Left cardiac atrium (tissue), 4 donors: ENCODE measurements around the gene CEACAM5. TPM values are rescaled to one million over a fixed set of nuclear protein-coding genes. Genes with fewer than 3 reads are reported as not detected.

ENCODE experiments used
- ATAC-seq, 2 donors: fragments of 200-7000 bp; cut with Tn5 transposase; one replicate each; pipeline ENCODE4 v1.9.1; 2020; ENCODE audit warnings: mild to moderate bottlenecking in 2 of 2, moderate library complexity in 2 of 2
- DNase-seq: peaks from one replicate; pipeline ENCODE4 v3.0.0-alpha.2; 2020
- intact Hi-C, 2 donors: fragments of 100-400 bp; cut with DNase I; formaldehyde crosslinking; loops; one replicate each; pipeline versions ENCODE4 v1.14.1 to v1.15.1; 2022 to 2023
- long read RNA-seq: library from polyadenylated mRNA; unstranded; transcript quantifications from one replicate; pipeline ENCODE4 v2.0.0, GENCODE V29; 2021
- total RNA-seq, 2 donors: library from RNA; stranded (reverse); fragmentation: NEBNext Ultra II Directional; extraction: Animal tissue kit (Norgen Biotek cat#: 25700); gene quantifications; one replicate each; pipeline ENCODE4 v1.2.1, GENCODE V29; 2021
- donor health status: DM: no; HTN: yes; CAD: no.
- donor health status: DM: no; HTN: yes; CAD: no; lungs with severe emphysema.
- donor health status: DM: yes; HTN: yes; CAD: no.
- donor health status: Dilated cardiomyopathy.

CEACAM5 gene
- not detected for total RNA-seq
- long read RNA-seq = 0 reads

DNA sequence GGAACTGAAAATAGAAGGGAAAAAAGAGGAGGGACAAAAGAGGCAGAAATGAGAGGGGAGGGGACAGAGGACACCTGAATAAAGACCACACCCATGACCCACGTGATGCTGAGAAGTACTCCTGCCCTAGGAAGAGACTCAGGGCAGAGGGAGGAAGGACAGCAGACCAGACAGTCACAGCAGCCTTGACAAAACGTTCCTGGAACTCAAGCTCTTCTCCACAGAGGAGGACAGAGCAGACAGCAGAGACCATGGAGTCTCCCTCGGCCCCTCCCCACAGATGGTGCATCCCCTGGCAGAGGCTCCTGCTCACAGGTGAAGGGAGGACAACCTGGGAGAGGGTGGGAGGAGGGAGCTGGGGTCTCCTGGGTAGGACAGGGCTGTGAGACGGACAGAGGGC lies at the start of gene CEACAM5:
Gene CEACAM5 (plus strand): TSS at position 146 of the 400 bp plus-strand sequence. CDS start 106 bp downstream, at position 252.
- intact Hi-C loops = no loop called here
- DNase-seq = no peak
- ATAC-seq = no peak

DNA sequence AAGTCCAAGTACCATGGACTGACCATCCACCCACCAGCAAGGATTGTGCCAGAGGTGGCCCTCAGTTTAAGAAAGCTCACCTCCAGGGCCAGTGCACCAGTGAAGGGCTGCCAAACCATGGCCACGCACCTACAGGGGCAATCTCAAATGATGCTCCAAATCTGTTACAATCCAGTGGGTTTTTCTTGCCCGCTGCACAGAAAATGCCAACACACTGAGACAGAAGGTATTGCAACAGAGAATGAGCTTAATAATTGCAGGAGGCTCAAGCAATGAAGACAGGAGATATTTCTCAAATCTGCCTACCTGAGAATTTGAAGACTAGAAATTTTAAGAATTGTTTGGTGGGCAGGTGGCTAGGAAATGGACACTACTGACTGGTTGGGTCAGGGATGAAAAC lies 42.4 kb upstream of the CEACAM5 start:
- intact Hi-C loops = no loop called here
- no peak for DNase-seq
- ATAC-seq = no peak

DNA sequence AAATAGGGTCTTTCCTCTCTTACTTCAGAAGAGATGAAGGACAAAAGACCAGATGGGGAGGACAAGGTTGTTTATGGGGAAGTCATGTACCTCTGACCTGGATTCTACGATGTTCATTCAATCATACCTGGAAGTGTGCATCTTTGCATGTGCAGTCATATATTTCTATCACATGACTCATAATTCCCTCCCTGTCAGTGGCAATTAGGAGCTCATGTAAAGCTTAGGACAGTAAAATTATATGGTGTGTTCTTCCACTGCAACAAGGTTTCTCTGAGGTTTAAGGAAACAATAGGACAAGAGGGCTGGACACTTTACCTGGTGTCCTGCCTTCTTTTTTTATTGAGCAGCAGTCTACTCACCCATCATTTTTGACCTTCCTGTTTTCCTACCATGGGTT lies 40.1 kb upstream of the CEACAM5 start:
- DNase-seq = no peak
- intact Hi-C loops = no loop called here
- no peak for ATAC-seq

DNA sequence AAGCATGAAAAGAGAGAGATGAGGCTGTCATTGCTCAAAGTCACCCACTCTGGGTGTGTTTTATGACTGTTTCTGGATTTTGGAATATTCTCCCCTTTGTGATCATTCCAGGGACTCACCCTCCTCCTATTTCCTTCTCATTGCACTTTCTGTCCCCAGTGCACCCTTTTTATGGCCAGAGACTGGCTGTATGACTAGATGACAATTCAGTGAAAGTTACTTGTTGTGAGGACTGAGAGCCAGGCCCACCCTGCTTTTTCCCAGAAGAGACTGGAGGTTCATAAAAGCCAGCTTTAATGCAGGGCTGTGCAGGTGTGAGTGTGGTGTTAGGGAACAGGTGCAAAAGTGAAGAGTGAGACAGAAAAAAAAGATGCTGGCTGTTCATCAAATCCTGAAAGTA lies 37.7 kb upstream of the CEACAM5 start:
- ATAC-seq (no peak), DNase-seq (no peak)
- intact Hi-C loops = no loop called here

DNA sequence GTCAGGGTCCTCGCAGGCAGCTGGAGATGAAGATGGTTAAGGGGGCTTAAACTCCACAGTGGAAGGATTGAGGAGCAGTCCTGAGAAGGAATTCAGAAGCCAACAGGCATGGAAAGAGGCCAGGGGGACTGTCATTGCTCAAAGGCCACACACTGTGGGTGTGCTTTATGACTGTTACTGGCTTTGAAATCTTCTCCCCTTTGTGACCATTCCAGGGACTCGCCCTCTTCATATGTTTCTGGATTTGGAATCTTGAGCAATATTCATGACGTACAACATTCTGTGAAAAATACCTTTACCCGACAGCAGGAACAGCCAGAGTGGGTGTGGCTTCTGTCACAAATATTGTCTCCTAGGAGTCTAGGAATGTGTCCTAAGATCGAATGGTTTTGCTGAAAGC lies 36.9 kb upstream of the CEACAM5 start:
- DNase-seq (no peak), ATAC-seq (no peak)
- intact Hi-C loops = no loop called here

DNA sequence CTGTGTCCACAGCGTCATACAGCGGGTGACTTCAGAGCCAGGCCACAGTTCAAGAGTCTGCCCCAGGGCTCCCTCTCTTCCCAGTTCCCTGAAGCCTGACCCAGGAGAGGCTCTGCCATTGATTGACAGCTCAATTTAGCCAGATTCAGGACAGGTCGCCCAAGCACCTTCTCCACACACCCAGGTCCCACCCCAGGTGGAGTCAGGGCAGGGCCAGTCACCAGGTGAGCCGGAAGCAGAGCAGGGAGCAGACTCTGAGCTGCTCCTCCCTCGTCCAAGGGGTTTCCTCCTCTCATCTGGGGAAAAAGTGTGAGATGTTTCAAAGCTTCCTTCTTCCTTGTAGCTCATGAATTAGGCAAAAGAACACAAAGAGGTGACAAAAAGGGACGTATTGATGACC lies 26.0 kb upstream of the CEACAM5 start:
- intact Hi-C loops = no loop called here
- ATAC-seq (no peak), DNase-seq (no peak)

DNA sequence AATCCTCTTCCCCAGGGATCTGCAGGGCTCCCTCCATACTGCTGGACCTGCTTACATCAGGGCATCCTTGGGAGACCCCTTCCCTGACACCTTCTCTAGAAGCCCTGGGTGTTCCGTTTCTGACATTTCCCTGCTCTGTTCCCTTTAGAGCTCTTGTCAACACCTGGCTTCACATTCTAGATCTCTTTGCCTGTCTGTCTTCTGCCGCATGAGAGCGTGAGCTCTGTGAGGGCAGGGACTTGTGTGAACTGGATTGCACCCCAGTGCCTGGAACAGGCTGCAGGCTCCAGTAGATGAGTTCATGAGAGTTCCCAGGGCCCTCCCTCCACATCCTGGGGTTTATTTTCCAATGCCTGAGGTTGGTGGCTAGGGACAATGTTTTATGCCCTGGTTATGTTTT lies 21.0 kb upstream of the CEACAM5 start:
- DNase-seq (no peak), ATAC-seq (no peak)
- intact Hi-C loops = no loop called here

DNA sequence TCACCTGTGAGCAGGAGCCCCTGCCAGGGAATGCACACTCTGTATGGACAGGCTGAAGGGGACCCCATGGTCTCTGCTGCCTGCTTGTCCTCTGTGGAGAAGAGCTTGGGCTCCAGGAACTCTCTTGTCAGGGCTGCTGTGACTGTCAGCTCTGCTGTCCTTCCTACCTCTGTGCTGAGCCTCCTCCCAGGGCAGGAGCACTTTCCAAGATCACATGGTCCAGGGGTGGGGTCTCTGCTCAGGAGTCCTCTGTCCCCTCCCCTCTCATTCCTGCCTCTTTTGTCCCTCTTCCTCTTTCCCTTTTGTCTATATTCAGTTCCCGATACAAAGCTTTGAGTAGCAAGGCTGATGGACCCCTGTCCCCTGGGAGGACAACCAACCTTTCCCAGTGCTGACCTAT lies 20.3 kb upstream of the CEACAM5 start, which contains the start of gene CEACAM7:
Gene CEACAM7 (minus strand): TSS at position 173 of the 400 bp plus-strand sequence. CDS start 105 bp downstream, at position 68.
- intact Hi-C loops = no loop called here
- ATAC-seq = no peak
- no peak for DNase-seq

DNA sequence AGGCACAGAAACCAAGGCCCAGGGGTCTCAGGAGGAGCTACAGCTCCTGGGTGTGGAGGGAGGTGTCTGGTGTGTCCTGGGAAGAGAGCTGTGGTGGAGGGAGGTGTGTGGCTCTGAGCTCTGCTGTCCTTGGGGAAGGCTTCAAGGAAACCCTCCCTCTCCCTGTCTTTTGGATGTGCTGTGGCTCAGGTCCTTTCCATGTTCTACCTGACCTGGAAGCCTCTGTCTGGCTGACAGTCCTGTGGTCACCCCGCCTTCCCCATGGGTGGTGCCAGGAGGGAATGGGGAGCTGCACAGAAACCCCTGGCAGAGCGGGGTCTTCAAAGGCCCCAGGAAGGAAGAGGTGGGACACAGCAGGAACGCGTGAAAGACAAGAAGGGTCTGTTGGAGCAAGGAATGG lies 19.7 kb upstream of the CEACAM5 start:
- ATAC-seq (no peak), DNase-seq (no peak)
- intact Hi-C loops = no loop called here

DNA sequence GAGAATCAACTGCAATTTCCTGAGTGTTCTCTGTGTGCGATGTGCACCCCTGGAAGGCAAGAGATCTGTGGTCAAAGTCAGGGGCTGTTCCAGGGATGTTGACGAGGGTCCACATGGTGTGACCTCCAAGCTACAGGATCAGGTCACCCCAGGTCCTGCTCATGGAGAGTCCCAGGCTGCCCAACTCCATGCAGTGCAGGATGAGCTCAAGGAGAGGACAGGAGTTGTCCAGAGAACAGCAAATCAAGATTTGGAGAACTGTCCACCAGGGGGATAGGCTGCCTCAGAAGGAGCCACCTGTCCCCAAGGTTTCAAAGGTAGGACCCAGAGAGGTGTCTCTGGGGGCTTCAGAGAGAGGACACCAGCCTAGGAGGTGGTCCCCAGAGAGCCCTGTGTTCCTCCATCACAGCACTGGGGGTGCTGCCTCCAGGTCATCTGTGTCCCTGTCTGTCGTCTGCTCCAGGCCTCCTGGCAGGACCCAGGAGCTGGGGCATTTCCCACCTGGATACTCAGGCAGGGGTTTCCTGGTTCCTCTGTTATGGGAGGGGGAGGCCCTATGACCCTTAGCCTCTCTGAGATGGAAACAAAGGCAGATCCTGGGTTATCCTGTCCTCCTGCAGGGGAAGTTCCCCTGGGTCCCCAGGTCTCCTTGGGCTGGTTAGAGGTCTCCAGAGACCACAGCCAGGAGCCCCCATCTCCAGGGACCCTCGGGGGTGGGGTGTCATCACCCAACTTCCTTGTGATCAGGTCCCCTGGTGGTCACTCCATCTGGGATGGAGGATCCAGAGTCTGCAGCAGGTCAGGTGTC lies 18.2 kb upstream of the CEACAM5 start:
- no peak for DNase-seq
- ATAC-seq = no peak
- intact Hi-C loops = no loop called here

DNA sequence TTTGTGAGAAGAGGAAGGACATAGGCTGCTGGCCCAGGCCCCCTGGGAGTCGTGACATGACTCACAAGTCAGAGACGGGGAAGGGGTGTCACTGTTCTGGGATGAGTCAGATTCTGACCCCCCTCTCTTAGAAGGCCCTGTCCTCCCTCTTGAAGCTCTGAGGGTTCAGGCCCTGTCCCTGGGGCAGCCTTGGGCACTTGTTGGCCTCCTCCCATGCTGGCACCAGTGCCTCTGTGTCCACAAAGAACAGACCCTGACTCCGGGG lies 17.7 kb upstream of the CEACAM5 start:
- DNase-seq = no peak
- no peak for ATAC-seq
- intact Hi-C loops = no loop called here

DNA sequence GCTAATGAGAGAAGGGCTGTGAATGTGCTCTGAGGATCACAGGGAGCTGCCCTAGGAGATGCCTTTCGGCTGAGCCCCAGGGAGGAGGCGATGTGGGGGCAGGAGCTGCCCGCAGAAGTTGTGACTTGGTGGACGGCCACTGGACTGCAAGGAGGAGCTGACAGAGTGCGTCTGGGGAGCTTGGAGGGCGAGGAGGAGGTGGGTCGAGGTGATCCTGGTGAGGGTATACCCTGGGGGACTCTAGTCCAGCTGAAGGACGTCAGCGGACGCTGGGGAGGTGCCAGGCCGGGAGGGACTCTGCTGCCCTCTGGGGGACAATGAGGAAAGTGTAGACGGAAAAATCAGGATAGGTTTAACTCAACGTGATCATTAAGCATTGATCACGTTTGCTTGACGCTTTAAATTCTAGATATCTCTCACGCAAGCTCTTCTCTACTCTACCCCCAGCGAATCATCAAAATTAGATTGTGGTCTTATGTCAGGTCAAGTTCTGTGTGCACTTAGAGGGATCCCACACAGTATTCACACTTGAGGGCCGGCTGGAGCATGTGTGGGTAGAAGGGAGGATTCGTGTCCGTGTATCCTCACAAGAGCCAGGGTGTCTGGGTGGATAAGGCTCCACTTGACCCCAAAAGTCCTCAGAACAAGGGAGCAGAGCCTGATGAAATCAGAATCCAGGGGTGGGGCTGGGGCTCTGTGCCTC lies 17.0 kb upstream of the CEACAM5 start:
- intact Hi-C loops = no loop called here
- no peak for ATAC-seq
- DNase-seq = no peak

DNA sequence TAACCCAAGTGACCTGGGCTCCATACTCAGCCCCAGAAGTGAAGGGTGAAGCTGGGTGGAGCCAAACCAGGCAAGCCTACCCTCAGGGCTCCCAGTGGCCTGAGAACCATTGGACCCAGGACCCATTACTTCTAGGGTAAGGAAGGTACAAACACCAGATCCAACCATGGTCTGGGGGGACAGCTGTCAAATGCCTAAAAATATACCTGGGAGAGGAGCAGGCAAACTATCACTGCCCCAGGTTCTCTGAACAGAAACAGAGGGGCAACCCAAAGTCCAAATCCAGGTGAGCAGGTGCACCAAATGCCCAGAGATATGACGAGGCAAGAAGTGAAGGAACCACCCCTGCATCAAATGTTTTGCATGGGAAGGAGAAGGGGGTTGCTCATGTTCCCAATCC lies 14.2 kb upstream of the CEACAM5 start:
- intact Hi-C loops = no loop called here
- ATAC-seq = no peak
- DNase-seq = no peak

DNA sequence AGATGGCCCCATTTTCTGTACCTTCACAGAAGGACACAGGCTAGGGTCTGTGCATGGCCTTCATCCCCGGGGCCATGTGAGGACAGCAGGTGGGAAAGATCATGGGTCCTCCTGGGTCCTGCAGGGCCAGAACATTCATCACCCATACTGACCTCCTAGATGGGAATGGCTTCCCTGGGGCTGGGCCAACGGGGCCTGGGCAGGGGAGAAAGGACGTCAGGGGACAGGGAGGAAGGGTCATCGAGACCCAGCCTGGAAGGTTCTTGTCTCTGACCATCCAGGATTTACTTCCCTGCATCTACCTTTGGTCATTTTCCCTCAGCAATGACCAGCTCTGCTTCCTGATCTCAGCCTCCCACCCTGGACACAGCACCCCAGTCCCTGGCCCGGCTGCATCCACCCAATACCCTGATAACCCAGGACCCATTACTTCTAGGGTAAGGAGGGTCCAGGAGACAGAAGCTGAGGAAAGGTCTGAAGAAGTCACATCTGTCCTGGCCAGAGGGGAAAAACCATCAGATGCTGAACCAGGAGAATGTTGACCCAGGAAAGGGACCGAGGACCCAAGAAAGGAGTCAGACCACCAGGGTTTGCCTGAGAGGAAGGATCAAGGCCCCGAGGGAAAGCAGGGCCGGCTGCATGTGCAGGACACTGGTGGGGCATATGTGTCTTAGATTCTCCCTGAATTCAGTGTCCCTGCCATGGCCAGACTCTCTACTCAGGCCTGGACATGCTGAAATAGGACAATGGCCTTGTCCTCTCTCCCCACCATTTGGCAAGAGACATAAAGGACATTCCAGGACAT lies 13.4 kb upstream of the CEACAM5 start:
- intact Hi-C loops = no loop called here
- ATAC-seq (no peak), DNase-seq (no peak)

DNA sequence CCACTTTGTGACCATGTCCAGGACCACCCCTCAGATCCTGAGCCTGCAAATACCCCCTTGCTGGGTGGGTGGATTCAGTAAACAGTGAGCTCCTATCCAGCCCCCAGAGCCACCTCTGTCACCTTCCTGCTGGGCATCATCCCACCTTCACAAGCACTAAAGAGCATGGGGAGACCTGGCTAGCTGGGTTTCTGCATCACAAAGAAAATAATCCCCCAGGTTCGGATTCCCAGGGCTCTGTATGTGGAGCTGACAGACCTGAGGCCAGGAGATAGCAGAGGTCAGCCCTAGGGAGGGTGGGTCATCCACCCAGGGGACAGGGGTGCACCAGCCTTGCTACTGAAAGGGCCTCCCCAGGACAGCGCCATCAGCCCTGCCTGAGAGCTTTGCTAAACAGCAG lies 12.7 kb upstream of the CEACAM5 start:
- DNase-seq (no peak), ATAC-seq (no peak)
- intact Hi-C loops = no loop called here

DNA sequence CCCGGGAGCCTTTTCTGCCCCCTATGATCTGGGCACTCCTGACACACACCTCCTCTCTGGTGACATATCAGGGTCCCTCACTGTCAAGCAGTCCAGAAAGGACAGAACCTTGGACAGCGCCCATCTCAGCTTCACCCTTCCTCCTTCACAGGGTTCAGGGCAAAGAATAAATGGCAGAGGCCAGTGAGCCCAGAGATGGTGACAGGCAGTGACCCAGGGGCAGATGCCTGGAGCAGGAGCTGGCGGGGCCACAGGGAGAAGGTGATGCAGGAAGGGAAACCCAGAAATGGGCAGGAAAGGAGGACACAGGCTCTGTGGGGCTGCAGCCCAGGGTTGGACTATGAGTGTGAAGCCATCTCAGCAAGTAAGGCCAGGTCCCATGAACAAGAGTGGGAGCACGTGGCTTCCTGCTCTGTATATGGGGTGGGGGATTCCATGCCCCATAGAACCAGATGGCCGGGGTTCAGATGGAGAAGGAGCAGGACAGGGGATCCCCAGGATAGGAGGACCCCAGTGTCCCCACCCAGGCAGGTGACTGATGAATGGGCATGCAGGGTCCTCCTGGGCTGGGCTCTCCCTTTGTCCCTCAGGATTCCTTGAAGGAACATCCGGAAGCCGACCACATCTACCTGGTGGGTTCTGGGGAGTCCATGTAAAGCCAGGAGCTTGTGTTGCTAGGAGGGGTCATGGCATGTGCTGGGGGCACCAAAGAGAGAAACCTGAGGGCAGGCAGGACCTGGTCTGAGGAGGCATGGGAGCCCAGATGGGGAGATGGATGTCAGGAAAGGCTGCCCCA lies 11.8 kb upstream of the CEACAM5 start:
- DNase-seq (no peak), ATAC-seq (no peak)
- intact Hi-C loops = no loop called here

DNA sequence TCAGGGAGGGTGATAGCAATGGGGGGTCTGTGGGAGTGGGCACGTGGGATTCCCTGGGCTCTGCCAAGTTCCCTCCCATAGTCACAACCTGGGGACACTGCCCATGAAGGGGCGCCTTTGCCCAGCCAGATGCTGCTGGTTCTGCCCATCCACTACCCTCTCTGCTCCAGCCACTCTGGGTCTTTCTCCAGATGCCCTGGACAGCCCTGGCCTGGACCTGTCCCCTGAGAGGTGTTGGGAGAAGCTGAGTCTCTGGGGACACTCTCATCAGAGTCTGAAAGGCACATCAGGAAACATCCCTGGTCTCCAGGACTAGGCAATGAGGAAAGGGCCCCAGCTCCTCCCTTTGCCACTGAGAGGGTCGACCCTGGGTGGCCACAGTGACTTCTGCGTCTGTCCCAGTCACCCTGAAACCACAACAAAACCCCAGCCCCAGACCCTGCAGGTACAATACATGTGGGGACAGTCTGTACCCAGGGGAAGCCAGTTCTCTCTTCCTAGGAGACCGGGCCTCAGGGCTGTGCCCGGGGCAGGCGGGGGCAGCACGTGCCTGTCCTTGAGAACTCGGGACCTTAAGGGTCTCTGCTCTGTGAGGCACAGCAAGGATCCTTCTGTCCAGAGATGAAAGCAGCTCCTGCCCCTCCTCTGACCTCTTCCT lies 11.1 kb upstream of the CEACAM5 start:
- no peak for ATAC-seq
- intact Hi-C loops = no loop called here
- no peak for DNase-seq

DNA sequence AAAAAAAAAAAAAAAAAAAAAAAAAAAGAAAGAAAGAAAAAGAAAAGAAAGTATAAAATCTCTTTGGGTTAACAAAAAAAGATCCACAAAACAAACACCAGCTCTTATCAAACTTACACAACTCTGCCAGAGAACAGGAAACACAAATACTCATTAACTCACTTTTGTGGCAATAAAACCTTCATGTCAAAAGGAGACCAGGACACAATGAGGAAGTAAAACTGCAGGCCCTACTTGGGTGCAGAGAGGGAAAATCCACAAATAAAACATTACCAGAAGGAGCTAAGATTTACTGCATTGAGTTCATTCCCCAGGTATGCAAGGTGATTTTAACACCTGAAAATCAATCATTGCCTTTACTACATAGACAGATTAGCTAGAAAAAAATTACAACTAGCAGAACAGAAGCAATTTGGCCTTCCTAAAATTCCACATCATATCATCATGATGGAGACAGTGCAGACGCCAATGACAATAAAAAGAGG lies 9.6 kb upstream of the CEACAM5 start:
- intact Hi-C loops = no loop called here
- no peak for DNase-seq
- no peak for ATAC-seq
